Heart left ventricle (tissue), 13 donors: ENCODE results near the gene HOXA9.

Experiments used
- POLR2A ChIP-seq, 2 donors: fragments of 450-650 bp; IDR thresholded peaks; one replicate each; pipeline ENCODE4 v1.6.1; 2017; ENCODE audit warnings: antibody characterized with exemption in 2 of 2, mild to moderate bottlenecking in 2 of 2, moderate library complexity in 2 of 2
- TF ChIP-seq, protein P1 (sequence below), 12 donors: fragments of 200-600 bp; sonication (generic) in 4 of 12; IDR thresholded peaks; one replicate each; pipeline versions ENCODE4 v1.5.0 to v1.8.0; 2018 to 2022; ENCODE audit warnings: antibody characterized with exemption in 12 of 12, mild to moderate bottlenecking in 5 of 12
- donor health status: ischemic (EF 13 %, LVEDD 7.1; RV severe dilation, severe dysfunction).
- donor health status: DM: no; HTN: yes; CAD: no.
- donor health status: DM: no; HTN: no; CAD: no.
- donor health status: ischemic (EF 25% LVEDD 6.9; RV normal size, moderate dysfunction).
- donor health status: ischemic (EF 25% LVEDD 5.7; RV mildly dilated, moderate dysfunction).
- donor health status: ischemic (EF 35%, LVEDD 5.7; RV mildly dilated, moderate dysfunction).
- donor health status: nonischemic (EF 11% LVEDD 7.7; RV severe dilation, severe dysfunction).
- donor health status: DM: yes; HTN: yes; CAD: no.
- donor health status: PGD.
- donor health status: ischemic (EF 29% LVEDD 5.4; RV normal size, mild dysfunction).
- donor health status: nonischemic (EF 23%, LVEDD 6.1; RV moderate dilation, normal function).

- no peak for TF ChIP-seq POLR2A (IDR thresholded peaks at IDR 0.05)
- TF ChIP-seq, protein P1, sequence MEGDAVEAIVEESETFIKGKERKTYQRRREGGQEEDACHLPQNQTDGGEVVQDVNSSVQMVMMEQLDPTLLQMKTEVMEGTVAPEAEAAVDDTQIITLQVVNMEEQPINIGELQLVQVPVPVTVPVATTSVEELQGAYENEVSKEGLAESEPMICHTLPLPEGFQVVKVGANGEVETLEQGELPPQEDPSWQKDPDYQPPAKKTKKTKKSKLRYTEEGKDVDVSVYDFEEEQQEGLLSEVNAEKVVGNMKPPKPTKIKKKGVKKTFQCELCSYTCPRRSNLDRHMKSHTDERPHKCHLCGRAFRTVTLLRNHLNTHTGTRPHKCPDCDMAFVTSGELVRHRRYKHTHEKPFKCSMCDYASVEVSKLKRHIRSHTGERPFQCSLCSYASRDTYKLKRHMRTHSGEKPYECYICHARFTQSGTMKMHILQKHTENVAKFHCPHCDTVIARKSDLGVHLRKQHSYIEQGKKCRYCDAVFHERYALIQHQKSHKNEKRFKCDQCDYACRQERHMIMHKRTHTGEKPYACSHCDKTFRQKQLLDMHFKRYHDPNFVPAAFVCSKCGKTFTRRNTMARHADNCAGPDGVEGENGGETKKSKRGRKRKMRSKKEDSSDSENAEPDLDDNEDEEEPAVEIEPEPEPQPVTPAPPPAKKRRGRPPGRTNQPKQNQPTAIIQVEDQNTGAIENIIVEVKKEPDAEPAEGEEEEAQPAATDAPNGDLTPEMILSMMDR (IDR thresholded peaks at IDR 0.05), result no peak
These were observed 20.6 kb downstream of the HOXA9 start for GRCh38 chr7:27144781-27145164.
